CD4-positive, alpha-beta T cell treated with Interleukin-10 for 1 hour (primary cell): ENCODE measurements around the gene TRIO.
"Not testable (repeated sequence)": the region's sequence is repeated elsewhere in the genome, so short reads cannot be mapped to it uniquely, and the experiment has no call there.

Source experiments
- DNase-seq: peaks from one replicate; pipeline ENCODE4 v3.0.0-alpha.2; 2020

Gene TRIO

GRCh38 chr5:14142827-14143545 is at the start of gene TRIO:
TRIO (plus strand) TSS chr5:14143342; CDS start chr5:14143726, 384 bp downstream.
- peak; percentile 74 for DNase-seq

- not testable (repeated sequence) for DNase-seq
Observed at GRCh38 chr5:14097380-14097779, 45.8 kb upstream of the TRIO start.

- DNase-seq = no peak
Observed at GRCh38 chr5:14097998-14098471, 45.1 kb upstream of the TRIO start.

- DNase-seq = no peak
Observed at GRCh38 chr5:14100281-14100680, 42.9 kb upstream of the TRIO start.

GRCh38 chr5:14101922-14102321 is 41.2 kb upstream of the TRIO start:
- DNase-seq = no peak

- no peak for DNase-seq
Observed at GRCh38 chr5:14102666-14103065, 40.5 kb upstream of the TRIO start.

GRCh38 chr5:14105718-14106410 is 37.3 kb upstream of the TRIO start:
- DNase-seq = no peak

GRCh38 chr5:14107536-14107935 is 35.6 kb upstream of the TRIO start:
- no peak for DNase-seq

- peak; percentile 35 for DNase-seq
Observed at GRCh38 chr5:14108170-14108996, 34.8 kb upstream of the TRIO start.

GRCh38 chr5:14109041-14109747 is 33.9 kb upstream of the TRIO start:
- DNase-seq = no peak

- DNase-seq = no peak
Observed at GRCh38 chr5:14109771-14110170, 33.4 kb upstream of the TRIO start.

- DNase-seq = no peak
Observed at GRCh38 chr5:14110196-14110595, 32.9 kb upstream of the TRIO start.

GRCh38 chr5:14110680-14111079 is 32.5 kb upstream of the TRIO start:
- DNase-seq = no peak

- DNase-seq = no peak
Observed at GRCh38 chr5:14112998-14113652, 30.0 kb upstream of the TRIO start.

- DNase-seq = no peak
Observed at GRCh38 chr5:14114615-14115251, 28.4 kb upstream of the TRIO start.

- no peak for DNase-seq
Observed at GRCh38 chr5:14115323-14115895, 27.7 kb upstream of the TRIO start.

GRCh38 chr5:14118551-14119320 is 24.4 kb upstream of the TRIO start:
- no peak for DNase-seq

GRCh38 chr5:14120176-14120575 is 23.0 kb upstream of the TRIO start:
- no peak for DNase-seq

- no peak for DNase-seq
Observed at GRCh38 chr5:14121552-14121951, 21.6 kb upstream of the TRIO start.

- DNase-seq = no peak
Observed at GRCh38 chr5:14122089-14122488, 21.1 kb upstream of the TRIO start.

- no peak for DNase-seq
Observed at GRCh38 chr5:14123551-14123950, 19.6 kb upstream of the TRIO start.
